Ecto neural progenitor cell (in vitro differentiated cells): ENCODE results near the gene MEF2C.

Experiments used
- DNase-seq: peaks from one replicate; pipeline ENCODE4 v3.0.0-alpha.2; 2018; ENCODE audit warnings: low spot score

The MEF2C gene

DNA sequence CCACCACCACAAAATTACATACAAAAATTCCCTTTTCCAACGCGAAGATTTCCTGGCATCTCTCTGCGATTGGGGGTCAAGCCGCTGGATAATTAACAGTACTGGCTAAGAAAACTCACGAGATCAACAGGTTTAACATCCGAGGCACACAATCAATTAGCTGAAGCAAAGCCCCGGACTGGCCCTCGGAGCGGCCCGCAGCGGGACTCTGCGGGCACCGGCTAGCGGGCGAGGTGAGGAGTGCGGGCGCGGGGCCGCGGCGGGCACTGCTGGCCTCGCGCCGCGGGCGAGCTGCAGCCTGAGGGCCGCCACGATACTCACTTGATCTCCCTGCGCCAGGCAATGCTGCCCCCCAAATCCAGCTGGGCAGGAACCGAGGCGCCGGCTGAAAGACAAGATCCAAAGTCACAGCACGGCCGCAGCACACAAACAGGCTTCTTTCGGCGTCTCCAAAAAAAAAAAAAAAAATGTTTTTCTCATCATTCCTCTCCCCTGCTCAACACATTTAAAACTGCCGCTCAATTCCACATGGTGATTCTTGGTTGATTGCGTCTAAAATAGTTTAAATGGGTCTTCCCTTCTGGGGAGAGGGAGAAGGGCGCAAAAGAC lies 210.2 kb downstream of the MEF2C start:
- peak; percentile 59 for DNase-seq

DNA sequence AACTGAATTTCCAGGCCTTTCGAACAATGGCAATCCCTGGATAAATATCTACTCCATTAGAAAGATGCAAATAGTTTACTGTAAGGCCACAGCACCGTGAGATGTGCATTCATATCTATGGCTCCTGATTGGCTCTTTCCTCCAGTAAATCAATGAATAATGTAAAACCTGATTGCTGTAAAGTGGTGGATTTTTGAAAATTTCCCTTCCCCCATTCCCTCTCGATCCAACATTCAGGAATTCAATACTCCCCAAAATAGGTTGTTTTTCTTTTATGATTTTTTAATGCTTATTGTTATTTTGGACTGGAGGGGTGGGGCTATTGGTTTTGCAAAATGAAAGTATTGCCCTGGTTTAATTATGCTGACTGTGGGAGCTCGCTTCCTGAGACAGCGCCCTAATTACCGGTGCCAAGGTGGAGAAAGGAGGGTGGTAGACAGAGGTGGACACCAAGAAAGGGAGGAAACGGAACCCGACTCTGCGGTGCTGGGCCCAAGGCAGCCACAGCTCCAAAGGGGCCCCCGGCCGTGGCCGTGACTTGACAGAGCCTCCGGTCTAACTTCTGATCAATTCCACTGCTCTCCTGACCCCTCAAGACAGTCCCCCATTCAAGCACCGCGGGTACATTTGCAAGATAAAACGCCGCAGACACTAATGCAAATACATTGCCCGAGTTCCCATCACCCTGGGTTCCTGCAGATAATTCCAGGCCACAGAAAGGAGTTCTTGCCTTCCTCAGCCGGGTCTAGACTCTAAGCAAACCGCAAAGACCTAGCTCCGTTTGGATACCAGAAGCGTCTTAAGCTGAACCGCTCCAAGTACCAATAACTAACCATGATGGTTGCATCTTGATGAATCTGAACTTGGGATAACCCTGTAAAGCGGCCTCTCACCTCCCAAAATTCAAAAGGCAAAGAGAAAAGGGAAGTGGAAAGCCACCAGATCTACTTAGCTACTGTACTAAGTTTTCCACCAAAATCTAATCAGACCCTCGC lies 211.2 kb downstream of the MEF2C start:
- no peak for DNase-seq

DNA sequence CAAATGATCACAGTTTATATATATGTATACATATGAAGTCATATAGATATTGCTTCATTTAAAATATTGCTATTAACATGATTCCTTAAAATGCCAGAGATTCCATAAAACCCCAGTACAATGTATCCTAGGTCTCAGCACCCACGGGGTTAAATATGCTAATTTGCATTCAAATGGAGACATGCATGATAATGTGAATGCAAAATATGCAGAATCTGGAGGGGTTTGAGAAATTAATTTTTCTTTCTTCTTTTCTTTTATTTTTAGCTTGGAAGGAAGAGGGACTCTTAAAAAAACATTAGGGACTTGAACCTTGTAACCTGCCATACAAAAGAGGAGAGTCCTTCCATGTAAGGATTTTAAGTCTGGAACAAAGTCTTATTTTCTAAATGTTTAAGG lies 211.9 kb downstream of the MEF2C start:
- no peak for DNase-seq

DNA sequence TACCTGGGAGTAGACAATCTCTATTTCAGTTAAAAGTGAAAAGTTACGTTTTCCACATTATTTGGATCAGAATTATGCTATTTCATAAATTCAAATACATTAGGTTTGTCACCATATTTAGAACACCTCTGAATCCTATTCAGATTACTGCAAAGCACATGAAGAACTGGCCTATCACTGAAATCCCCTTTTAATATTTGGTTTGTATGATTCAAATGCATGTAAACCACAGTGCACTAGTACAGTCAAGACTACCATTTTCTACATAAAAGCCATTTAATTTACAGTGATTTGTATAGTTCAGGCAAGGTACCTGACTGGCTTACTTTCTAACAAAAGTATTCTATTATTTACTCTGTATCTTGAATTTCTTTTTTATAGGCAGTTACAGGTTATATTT lies 212.5 kb downstream of the MEF2C start:
- no peak for DNase-seq

DNA sequence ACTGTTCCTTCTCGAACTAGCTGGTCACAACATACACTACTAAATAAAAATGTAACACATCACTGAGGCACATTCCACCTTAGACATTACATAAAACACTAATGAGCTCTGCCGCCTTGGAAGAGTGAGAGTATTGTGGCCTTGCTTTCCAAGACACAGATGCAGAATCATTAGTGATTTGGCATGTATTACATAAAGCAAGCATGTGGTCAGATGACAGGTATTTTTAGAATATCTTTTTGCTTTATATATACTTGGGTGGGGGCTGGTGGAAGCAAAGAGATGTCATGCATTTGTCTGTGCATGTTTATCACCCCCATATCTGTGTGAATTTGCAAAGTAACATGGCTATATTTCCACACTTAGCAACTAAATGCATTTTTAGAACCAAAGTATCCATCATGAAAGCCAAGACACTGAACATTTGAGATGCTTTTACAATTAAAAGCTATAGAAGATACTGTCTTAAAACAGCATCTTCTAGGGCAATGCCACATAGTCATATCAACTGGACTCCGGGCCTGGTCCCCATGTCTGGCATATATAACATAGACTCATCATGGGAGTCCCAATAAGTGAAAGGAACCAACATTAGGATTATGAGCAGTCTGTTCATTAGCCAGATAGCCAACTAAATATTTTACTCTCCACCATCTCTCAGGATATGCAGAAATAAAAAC lies 213.5 kb downstream of the MEF2C start:
- no peak for DNase-seq

DNA sequence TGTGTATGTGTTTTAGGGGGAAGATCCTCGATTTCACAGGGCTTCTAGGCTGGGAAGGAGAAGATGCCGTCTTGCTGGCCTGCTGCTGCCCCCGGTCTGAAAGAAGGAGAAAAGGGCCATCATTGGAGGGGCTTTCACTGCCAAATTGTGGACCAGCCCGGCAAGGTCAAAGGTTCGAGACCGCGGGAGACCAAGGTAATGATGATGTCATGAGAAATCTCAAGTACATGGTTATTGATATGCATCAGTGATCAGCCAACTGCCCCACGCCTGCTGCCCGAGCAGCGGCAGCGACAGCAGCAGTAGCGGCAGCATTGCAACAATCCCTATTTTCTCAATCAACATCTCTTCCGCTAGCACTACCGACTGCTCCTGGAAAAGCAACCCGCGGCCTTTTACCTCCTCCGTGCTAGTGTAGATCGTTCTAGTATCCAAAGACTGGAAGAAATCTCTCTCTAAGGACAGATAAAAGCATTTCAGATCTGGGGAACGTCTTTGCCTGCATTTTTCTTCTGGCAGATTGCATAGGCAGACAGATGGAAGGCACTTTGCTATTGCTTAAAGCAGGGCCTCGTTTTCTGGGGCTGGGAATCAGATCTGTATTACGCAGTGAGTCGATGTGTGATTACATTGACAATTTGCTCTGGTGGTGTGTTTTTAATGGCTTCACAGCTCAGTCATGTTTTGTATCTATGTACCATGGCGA lies 215.3 kb downstream of the MEF2C start:
- DNase-seq, result peak; percentile 47
